Neural cell (in vitro differentiated cells): Measurements from ENCODE around the gene OR13A1.

Experiments
- POLR2AphosphoS5 ChIP-seq: IDR thresholded peaks from 2 replicates; pipeline ENCODE4 v1.6.1; 2012
- RAD21 ChIP-seq: fragments of 450-650 bp; conservative IDR thresholded peaks from 2 replicates; pipeline ENCODE4 v1.6.1; 2014; ENCODE audit warnings: antibody characterized with exemption, mild to moderate bottlenecking, moderate library complexity
- TAF1 ChIP-seq: IDR thresholded peaks from 2 replicates; pipeline ENCODE4 v1.6.1; 2012; ENCODE audit warnings: low read depth
- TF ChIP-seq, protein P1 (sequence below): fragments of 450-650 bp; IDR thresholded peaks from 2 replicates; pipeline ENCODE4 v1.5.1; 2014; ENCODE audit warnings: antibody characterized with exemption, mild to moderate bottlenecking, moderate library complexity; ENCODE audit not compliant: poor library complexity, severe bottlenecking

DNA sequence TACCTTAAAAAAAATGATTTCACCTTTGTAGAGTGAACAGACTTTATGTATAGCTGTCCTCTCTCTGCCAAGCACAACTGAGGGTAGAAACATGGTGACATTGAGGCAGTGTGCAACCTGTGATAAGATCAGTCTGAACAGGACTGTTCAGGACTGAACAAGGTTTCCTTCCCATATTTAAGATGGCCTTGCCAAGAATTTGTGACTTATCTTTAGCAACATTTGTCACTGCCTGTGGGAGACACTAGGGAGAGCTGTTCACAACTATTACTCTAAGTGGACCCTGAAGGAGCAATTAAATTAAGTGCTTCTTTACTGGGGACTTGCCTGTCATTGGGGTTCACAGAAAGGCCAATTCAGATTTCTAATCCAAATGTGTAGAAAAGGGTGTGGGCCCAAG is 6.7 kb downstream of the OR13A1 start:
- TF ChIP-seq, protein P1, sequence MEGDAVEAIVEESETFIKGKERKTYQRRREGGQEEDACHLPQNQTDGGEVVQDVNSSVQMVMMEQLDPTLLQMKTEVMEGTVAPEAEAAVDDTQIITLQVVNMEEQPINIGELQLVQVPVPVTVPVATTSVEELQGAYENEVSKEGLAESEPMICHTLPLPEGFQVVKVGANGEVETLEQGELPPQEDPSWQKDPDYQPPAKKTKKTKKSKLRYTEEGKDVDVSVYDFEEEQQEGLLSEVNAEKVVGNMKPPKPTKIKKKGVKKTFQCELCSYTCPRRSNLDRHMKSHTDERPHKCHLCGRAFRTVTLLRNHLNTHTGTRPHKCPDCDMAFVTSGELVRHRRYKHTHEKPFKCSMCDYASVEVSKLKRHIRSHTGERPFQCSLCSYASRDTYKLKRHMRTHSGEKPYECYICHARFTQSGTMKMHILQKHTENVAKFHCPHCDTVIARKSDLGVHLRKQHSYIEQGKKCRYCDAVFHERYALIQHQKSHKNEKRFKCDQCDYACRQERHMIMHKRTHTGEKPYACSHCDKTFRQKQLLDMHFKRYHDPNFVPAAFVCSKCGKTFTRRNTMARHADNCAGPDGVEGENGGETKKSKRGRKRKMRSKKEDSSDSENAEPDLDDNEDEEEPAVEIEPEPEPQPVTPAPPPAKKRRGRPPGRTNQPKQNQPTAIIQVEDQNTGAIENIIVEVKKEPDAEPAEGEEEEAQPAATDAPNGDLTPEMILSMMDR = no peak
- no peak for TF ChIP-seq POLR2AphosphoS5
- no peak for TF ChIP-seq TAF1
- no peak for TF ChIP-seq RAD21
